Activated naive CD4-positive, alpha-beta T cell treated with anti-CD3 and anti-CD28 coated beads, Interleukin-2, amount 50 U/mL, for 72 hours (primary cell): Measurements from ENCODE around the gene RELN. TPM values are rescaled to one million over a fixed set of nuclear protein-coding genes. Genes with fewer than 3 reads are reported as not detected.
A peak's percentile ranks its signal among the peaks of the same experiment; 100 is the strongest.
"Not testable (repeated sequence)": the region's sequence is repeated elsewhere in the genome, so short reads cannot be mapped to it uniquely, and the experiment has no call there.

Experiments
- ATAC-seq, 2 donors: fragments of 150-1000 bp; cut with Tn5 transposase; 2 replicates each; pipeline ENCODE4 v1.10.0; 2021; ENCODE audit warnings: mild to moderate bottlenecking in 2 of 2, moderate library complexity in 2 of 2
- DNase-seq, 2 donors: peaks; one replicate each; pipeline ENCODE4 v3.0.0; 2021 to 2022; ENCODE audit warnings: low spot score in 2 of 2
- H3K27ac Mint-ChIP-seq, 2 donors: one replicate each; pipeline ENCODE4 v1.8.0; 2022; ENCODE audit warnings: mild to moderate bottlenecking in 2 of 2, mixed read lengths in 2 of 2
- H3K36me3 Mint-ChIP-seq, 2 donors: one replicate each; pipeline ENCODE4 v1.8.0; 2022; ENCODE audit warnings: mixed read lengths in 2 of 2
- H3K9me3 Mint-ChIP-seq, 2 donors: one replicate each; pipeline ENCODE4 v1.8.0; 2022; ENCODE audit warnings: mixed read lengths in 2 of 2
- total RNA-seq, 2 donors: library from RNA; stranded (reverse); gene quantifications; one replicate each; pipeline ENCODE4 v1.2.3, GENCODE V29; 2022

Gene RELN
- total RNA-seq, 2 donors from 2014 or later: not detected

DNA sequence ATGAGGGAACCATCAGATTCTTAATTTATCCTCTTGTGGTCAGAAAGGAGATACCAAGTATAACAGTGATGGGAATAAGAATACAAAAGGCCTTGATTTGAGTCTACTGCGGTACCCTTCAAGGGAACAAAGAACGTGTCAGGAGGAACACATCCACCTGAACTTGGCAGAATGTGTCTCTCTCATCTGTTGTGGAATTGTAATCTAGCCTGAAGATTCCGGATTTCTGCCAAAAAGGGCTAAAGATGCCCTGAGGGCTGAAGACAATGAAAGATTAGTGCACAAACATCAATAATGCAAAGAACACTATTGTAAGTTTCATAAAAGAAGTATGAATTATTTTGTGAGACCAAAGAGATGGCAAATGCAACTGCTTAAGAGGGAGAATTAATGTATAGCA lies 134.8 kb downstream of the RELN start:
- DNase-seq (no peak), ATAC-seq (no peak)
- H3K36me3 Mint-ChIP-seq: no peaks in the 10 kb centered on the region
- no peak overlapping the region for H3K27ac Mint-ChIP-seq
- H3K9me3 Mint-ChIP-seq: peaks cover under 1 to 12% of the 10 kb centered on the region in 2 donors

DNA sequence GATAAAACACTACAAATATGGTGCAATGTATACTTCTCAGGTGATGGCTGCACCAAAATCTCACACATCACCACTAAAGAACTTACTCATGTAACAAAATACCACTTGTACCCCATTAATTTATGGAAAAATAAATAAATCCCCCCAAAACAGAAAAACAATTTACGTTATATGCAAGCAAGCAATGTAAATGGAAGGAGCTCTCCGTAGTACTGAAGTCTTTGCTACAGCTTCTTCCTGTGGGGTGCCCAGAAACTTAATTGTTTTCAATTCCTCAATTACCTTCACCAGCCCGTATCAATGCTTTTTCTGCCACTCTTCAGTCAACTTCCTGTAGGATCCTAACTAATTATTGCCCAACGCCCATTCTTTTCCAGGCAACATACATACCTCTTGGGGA lies 138.1 kb downstream of the RELN start:
- Mint-ChIP-seq H3K9me3 (peaks cover 6 to 20% of the 10 kb centered on the region in 2 donors), H3K27ac (no peak overlapping the region), H3K36me3 (no peaks in the 10 kb centered on the region)
- DNase-seq (no peak), ATAC-seq (no peak)

DNA sequence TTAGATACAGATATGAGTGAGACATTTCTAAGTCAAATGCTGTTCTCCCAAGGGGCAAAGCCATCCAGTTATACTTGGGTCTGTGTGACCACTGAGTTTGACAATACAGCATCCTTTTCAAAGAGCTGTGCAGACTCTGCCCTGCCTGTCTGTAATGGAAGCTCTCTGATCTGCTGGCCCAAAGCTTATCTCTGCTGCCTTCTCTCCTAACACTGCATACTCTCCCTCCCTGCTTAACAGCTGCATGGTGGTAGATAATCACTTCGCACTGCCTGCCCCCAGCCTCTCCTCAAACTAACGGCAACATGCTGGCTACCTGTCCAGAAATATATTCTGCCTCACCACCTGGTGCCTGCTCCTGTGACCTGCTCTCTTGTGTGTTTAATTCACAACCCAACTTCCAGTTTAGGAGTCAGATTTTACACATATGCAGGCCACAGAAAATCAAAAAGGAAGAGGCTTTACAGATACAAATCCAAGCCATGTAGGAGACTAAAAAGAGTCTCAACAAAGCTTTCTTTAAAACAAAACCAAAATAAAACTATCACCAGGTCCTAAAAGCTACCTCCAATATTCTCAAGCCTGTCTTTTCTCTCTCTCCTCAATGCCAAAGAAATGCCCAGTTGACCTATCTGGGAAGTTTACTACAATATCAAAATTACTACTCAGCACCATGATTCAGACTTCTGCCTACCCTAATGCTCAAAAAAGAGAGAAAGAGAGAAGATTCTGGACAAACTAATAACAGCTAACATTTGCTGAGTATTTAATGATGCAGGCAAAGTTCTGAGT lies 145.6 kb downstream of the RELN start:
- Mint-ChIP-seq H3K36me3 (no peaks in the 10 kb centered on the region), H3K9me3 (peaks cover 0 to 3% of the 10 kb centered on the region in 2 donors), H3K27ac (no peak overlapping the region)
- DNase-seq (no peak), ATAC-seq (no peak)

DNA sequence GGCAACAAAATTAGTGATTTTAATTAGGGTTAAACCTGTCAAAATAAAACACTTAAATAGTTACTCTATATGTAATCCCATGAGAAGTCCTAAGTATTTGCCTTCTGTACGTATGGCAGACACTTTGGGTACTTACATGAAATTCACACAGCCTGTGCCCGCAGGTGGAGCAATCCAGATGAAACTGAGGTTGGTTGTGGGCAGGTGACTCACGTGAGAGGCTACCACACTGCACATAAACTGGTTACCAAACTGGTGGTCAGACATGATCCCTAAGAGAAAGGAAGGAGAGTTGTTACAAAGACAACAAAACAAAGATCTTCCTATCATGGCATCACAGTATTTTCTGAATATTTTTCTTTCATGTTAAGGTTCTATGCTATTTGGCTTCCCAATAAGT lies 156.1 kb downstream of the RELN start:
- H3K9me3 Mint-ChIP-seq: peaks cover 0 to 4% of the 10 kb centered on the region in 2 donors
- DNase-seq (no peak), ATAC-seq (no peak)
- no peak overlapping the region for H3K27ac Mint-ChIP-seq
- H3K36me3 Mint-ChIP-seq: no peaks in the 10 kb centered on the region

DNA sequence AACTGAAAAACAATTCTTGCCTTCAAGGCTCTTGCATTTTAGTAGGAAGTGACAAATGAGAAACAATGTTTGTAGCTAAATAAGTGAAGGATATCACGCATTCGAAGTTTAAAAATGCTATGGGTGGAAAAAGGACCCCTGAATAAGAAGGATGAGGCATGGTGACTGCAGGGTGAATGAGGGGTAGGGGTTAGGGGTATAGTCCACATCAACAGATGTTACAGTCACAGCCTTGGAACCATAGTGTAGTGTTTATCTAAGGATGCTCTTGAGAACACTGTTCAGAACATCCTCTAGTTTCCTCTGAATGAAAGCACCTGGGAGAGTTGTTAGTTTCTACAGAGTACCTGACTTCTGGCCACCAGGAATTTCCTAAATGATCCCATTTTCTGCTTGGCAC lies 157.0 kb downstream of the RELN start:
- Mint-ChIP-seq H3K9me3 (peaks cover 0 to 4% of the 10 kb centered on the region in 2 donors), H3K27ac (no peak overlapping the region), H3K36me3 (no peaks in the 10 kb centered on the region)
- no peak for DNase-seq
- ATAC-seq: no peak

DNA sequence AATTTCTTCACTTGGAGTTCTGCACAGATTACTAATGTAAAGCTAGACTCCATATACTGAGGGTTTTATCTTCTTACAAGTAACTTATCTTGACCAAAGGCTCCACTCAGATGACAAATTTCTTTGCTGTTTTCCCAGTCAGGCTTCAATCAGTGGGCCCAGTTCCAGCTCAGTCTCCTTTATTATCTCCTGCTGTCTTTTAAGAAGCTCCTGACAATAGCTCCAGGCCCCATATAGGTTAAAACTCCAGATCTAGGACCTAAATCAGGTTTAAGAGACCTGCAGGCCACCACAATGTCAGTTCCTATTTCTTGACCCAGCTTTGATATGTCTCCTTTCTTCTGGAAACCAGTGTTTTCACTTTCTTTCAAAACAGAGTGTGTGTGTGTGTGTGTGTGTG lies 165.2 kb downstream of the RELN start:
- ATAC-seq: no peak
- Mint-ChIP-seq H3K27ac (no peak overlapping the region), H3K9me3 (no peaks in the 10 kb centered on the region), H3K36me3 (peaks cover 0 to 4% of the 10 kb centered on the region in 2 donors)
- no peak for DNase-seq

DNA sequence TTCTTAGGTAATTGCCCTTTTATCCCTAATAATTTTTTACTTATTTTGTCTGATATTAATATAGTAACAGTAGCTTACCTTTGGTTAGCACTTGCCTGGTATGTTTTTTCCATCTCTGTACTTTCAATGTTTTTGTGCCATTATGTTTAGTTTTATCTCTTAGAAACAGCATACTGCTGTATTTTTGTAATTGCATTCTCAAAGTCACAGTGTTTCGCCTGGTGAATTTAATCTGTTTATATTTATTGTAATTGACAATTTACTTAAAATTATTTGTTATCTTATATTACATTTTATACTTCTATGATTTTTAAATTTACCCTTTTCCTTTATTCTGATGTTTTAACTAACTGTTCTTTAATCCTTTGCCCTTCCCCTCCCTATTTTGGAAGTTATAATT lies 166.4 kb downstream of the RELN start:
- Mint-ChIP-seq H3K27ac (no peak overlapping the region), H3K36me3 (peaks cover 0 to 4% of the 10 kb centered on the region in 2 donors), H3K9me3 (no peaks in the 10 kb centered on the region)
- DNase-seq (no peak), ATAC-seq (no peak)

DNA sequence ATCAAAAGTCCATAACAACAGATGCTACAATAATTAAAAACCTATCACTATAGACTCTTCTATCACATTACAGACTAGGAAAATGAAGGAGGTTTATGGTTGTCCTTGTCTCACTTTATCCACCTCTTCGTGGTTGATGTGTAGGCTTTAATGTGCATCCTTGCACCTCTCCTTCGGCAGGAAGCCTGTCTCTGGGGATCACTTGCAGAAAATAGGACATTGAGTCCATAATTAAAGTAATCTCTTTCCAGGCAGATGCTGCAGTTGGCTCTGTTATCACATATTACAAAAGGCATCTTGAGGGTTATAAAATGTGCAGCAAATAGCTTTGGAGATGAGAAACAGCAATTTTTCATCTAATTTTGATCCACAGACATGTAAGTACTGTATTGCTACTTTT lies 168.4 kb downstream of the RELN start:
- peaks cover 0 to 4% of the 10 kb centered on the region in 2 donors for H3K36me3 Mint-ChIP-seq
- ATAC-seq: no peak
- no peak for DNase-seq
- H3K27ac Mint-ChIP-seq: no peak overlapping the region
- no peaks in the 10 kb centered on the region for H3K9me3 Mint-ChIP-seq

DNA sequence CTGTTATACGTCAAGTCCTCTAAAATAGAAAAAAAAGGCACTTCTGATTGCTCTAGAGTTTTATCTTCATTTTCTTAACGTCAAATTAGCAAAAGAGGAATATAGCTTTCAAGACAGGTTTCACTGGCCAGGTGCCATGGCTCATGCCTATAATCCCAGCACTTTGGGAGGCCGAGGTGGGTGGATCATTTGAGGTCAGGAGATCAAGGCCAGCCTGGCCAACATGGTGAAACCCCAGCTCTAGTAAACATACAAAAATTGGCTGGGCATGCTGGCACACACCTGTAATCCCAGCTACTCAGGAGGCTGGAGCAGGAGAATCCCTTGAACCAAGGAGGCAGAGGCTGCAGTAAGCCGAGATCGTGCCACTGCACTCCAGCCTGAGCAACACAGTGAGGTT lies 173.5 kb downstream of the RELN start:
- not testable (repeated sequence) for DNase-seq, ATAC-seq, H3K27ac Mint-ChIP-seq, H3K36me3 Mint-ChIP-seq, H3K9me3 Mint-ChIP-seq

DNA sequence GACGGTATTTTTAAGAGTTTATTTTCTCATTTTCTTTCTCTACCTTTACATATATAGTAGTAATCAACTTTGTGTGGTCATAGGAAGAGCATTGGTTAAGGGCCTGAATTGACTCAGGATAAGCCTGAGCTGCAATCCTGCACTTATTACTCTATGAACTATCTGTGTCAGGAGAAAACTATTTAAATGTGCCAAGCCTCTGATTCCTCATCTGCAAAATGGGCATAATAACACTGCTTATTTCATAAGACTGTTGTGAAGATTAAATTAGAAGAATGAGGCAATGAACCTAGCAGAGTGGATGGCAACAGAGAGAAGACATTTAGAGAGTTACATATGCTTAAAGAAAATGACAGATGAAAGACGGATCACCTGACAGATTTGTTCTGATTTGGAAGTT lies 175.5 kb downstream of the RELN start:
- ATAC-seq (no peak), DNase-seq (no peak)
- Mint-ChIP-seq H3K9me3 (no peaks in the 10 kb centered on the region), H3K36me3 (no peaks in the 10 kb centered on the region), H3K27ac (no peak overlapping the region)

DNA sequence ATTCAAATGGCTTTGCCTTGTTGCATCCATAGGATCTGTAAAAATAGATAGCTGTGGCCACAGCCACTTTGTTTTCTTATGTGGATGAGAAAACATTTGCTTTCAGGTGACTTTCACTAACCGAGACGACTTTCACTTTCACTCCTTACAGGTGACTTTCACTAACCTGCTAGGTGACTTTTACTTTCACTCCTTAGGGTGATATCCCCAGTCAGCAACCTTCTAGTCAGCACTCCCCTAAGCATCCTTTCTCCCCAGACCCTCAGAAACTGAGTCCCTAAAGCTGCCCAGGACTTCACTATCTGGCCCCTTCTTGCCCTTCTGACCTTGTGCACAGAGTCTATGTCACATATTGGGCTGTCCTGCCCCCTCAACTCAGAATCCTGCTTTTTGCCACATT lies 177.5 kb downstream of the RELN start:
- no peak overlapping the region for H3K27ac Mint-ChIP-seq
- peak in 1 of 2 donors; percentile 3 for DNase-seq
- no peaks in the 10 kb centered on the region for H3K36me3 Mint-ChIP-seq
- peak; percentile 80 to 87 for ATAC-seq
- no peaks in the 10 kb centered on the region for H3K9me3 Mint-ChIP-seq

DNA sequence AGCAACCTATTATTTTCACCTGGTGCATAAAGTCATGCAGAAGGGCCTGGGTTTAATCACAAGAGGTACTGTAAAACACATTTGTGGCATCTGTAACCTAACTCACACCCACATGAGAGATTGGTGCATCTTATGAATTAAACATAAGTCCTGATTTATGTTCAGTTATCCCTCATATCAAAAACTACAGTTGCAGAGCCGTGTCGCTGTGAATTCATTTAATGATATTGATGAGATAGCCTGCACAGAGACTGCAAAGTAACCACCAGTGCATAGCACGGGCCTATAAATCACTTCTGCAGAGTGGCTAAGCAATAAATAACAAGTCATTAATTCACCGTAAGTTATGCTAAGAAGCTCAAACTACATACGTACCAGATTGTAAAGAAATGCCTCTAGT lies 178.2 kb downstream of the RELN start:
- H3K27ac Mint-ChIP-seq: no peak overlapping the region
- DNase-seq (no peak), ATAC-seq (no peak)
- H3K36me3 Mint-ChIP-seq: no peaks in the 10 kb centered on the region
- H3K9me3 Mint-ChIP-seq: no peaks in the 10 kb centered on the region

DNA sequence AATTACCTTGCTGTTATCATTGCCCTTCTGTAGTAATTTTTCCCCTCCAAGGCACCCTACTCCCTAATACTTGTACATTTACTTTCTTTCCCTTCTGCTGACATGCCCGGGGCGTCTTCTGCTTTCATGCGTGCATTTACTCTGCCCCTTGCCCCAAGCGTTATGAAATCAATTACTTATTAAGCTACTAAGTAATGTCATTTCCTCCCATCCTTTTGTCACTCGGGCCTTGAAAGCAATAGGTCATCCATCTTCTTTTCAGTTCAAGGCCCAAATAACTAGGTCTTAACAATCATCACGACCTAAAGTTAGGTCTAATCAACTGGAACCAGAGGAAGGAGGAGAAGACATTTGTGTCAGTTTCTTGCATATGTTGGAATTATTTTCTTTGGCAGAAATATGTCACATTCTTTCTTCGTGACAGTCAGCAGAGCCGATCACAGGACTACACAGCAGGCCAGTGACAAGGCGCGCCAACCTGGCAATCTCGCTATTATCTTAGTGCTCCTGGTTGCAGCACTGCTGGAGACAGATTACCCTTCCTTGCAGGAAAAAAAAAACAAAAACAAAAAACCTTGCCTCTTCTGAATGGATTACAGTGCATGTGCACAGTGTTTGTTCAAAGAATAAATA lies 179.2 kb downstream of the RELN start:
- Mint-ChIP-seq H3K9me3 (no peaks in the 10 kb centered on the region), H3K27ac (no peak overlapping the region), H3K36me3 (no peaks in the 10 kb centered on the region)
- ATAC-seq: no peak
- no peak for DNase-seq

DNA sequence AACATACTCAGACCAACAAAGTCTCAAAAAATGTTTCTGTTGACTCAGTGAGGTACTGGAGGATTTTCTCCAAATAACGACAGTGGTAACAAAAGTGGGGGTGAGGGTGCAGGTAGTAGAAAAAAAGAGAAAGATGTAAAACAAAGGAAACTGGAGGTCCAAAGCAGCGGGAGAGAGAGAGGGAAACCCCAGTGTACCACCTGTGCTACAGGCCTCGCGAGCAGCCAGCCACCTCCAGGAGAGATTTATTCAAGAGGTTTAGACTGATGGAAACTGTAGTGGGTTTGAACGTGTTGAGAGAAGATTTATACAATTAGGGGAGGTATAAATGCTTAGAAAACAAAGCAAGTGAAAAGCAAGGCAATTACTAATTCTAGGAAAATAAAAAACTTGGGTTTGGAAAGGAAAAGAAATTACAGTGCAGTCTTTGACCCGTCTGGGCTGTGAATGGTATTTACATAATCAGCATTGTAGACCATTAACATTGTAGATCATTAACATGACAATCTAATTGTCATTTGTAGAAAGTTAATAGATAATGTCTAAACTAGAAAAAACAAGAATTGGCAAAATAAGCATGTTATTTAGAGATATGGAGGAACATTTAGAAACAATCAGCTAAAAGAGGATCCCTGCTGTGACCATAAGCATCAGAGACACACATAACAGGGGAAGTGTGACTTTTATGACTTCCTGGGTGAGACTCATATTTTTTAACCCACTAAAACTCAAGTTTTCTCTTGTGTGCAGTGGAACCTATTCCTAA lies 180.0 kb downstream of the RELN start:
- no peaks in the 10 kb centered on the region for H3K36me3 Mint-ChIP-seq
- H3K9me3 Mint-ChIP-seq: no peaks in the 10 kb centered on the region
- DNase-seq (no peak), ATAC-seq (no peak)
- no peak overlapping the region for H3K27ac Mint-ChIP-seq

DNA sequence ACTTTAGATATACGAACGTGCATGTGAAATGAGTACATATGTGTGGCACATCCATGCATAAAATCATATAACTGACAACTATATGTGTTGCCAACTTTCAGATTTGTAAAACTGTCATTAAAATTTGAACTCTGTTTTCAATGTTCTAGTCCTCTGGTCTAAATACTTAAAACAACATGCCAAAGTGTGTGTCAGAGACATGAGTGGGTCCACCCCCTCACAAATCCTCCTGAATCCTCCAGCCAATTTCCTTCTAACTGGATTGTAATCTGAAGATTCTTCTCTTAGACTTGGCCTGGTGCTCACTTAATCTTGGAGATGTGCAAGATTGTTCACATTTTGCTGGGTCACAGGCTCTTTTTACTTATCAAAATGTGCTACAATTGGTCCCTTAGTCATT lies 184.1 kb downstream of the RELN start:
- ATAC-seq (no peak), DNase-seq (no peak)
- Mint-ChIP-seq H3K9me3 (no peaks in the 10 kb centered on the region), H3K36me3 (no peaks in the 10 kb centered on the region), H3K27ac (no peak overlapping the region)

DNA sequence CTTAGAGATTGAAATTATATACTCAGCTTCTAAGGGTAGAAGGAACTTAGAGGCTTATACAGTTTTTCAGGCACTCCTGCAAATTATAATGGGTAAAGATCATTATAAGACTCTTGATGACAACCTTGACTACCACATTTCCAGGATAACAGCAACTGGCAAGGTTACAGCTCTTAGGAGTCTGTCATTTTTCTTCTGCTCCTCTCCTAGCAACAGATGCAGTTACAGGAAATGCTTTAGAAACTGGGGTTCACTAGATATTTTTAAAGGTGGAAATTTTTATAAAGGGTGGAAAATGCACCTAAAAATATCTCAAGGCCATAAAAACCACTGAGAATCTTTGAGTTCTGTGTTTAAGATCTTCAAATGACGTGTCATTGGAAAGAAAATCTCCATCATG lies 185.8 kb downstream of the RELN start:
- ATAC-seq: no peak
- no peaks in the 10 kb centered on the region for H3K9me3 Mint-ChIP-seq
- H3K27ac Mint-ChIP-seq: no peak overlapping the region

DNA sequence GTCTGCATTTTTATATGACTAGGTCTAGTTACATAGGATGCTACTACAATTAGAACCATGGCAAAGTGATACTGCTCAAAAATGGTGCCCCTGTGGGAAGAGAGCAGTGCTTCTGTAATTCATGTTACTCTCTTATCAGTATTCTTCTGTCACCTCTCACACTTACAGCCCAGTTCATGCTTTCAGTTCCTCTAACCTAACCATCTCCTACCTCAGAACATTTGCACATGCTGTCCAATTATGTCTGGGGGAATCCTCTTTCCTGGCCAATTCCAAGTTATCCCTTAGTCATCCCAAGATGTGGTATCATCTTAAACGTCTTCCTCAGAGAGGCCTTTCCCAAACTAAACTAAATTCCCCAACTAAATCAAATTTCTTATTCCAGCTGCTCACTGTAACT lies 190.2 kb downstream of the RELN start:
- no peak for ATAC-seq
- DNase-seq: no peak
- H3K27ac Mint-ChIP-seq: no peak overlapping the region
- H3K36me3 Mint-ChIP-seq: no peaks in the 10 kb centered on the region
- H3K9me3 Mint-ChIP-seq: no peaks in the 10 kb centered on the region

More for the DNA sequence above, 185.8 kb downstream of the RELN start:
- DNase-seq: no peak
- no peaks in the 10 kb centered on the region for H3K36me3 Mint-ChIP-seq
